Body of pancreas (tissue), 4 donors: Measurements from ENCODE around the gene FBXO3. TPM values are rescaled to one million over a fixed set of nuclear protein-coding genes. Genes with fewer than 3 reads are reported as not detected.

Source experiments
- ATAC-seq: fragments of 150-250 bp; one replicate; pipeline ENCODE4 v1.9.1; 2016
- DNase-seq, 4 donors: peaks; one replicate each; pipeline ENCODE4 v3.0.0-alpha.2; 2019
- H3K27ac ChIP-seq, 4 donors: fragments of 200-600 bp; sonication (generic); 1 replicate in 3 of 4; 2 replicates in 1 of 4; pipeline versions ENCODE4 v1.5.1 to v1.6.1; 2016 to 2019; ENCODE audit warnings: mild to moderate bottlenecking in 1 of 4, mixed read lengths in 1 of 4, moderate library complexity in 1 of 4
- H3K27me3 ChIP-seq, 2 donors: fragments of 200-600 bp; sonication (generic); one replicate each; pipeline ENCODE4 v1.6.0; 2016; ENCODE audit warnings: mild to moderate bottlenecking in 1 of 2
- H3K36me3 ChIP-seq, 2 donors: fragments of 200-600 bp; sonication (generic); replicated peaks in 1 of 2; 2 replicates each; pipeline ENCODE4 v1.5.1; 2016; ENCODE audit warnings: low read depth in 2 of 2; ENCODE audit not compliant: insufficient read depth in 1 of 2
- H3K4me1 ChIP-seq: fragments of 200-600 bp; sonication (generic); one replicate; pipeline ENCODE4 v1.6.0; 2016
- H3K4me3 ChIP-seq, 2 donors: fragments of 200-600 bp; sonication (generic); 1 replicate in 1 of 2; 2 replicates in 1 of 2; pipeline ENCODE4 v1.5.1; 2016 to 2019
- H3K9me3 ChIP-seq, 3 donors: fragments of 200-600 bp; sonication (generic); 1 replicate in 2 of 3; 2 replicates in 1 of 3; pipeline ENCODE4 v1.5.1; 2016
- POLR2A ChIP-seq, 3 donors: fragments of 450-650 bp; IDR thresholded peaks; one replicate each; pipeline ENCODE4 v1.6.1; 2016; ENCODE audit warnings: antibody characterized with exemption in 3 of 3, mild to moderate bottlenecking in 2 of 3
- WGBS, 2 donors: methylation state at CpG; one replicate each; pipeline ENCODE4 v1.1.5; 2017; 5-methylcytosine and 5-hydroxymethylcytosine counted together
- intact Hi-C: fragments of 100-400 bp; cut with DNase I; formaldehyde crosslinking; loops from one replicate; pipeline ENCODE4 v1.15.1; 2023
- total RNA-seq, 2 donors: library from RNA; depleted of rRNA; stranded (reverse); fragments of >200 nt; gene quantifications; one replicate each; pipeline ENCODE4 v1.1.0, GENCODE V29; 2016
- TF ChIP-seq, protein P1 (sequence below), 7 experiments: fragments of 450-650 bp in 4 of 7; fragments of 200-600 bp in 3 of 7; sonication (generic) in 3 of 7; IDR thresholded peaks; one replicate each; pipeline ENCODE4 v1.5.1; 2016 to 2019; ENCODE audit warnings: antibody characterized with exemption in 7 of 7

The FBXO3 gene
- total RNA-seq, 2 donors from 2014 or later: 24.7 to 40.5 TPM

DNA sequence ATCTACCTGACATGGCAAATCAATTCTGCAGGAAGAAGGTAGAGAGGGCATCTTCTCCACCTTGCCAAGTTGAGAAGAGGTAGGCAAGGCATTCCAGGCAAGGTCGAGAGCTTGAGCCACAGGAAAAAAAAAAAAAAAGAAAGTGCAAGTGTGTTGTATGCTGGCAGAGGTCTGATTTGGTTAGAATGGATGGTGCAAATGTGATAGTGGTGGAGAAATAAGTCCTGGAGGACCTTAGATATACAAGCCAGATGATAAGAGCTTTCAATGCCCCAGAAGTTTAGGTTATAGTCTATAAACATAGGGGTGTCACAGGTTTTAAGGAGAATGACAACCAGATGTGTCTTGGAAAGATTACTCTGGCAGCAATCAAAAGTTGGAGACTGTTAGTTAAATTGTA, 1.4 kb downstream of the FBXO3 start:
- no peaks in the 10 kb centered on the region for H3K27me3 ChIP-seq
- H3K9me3 ChIP-seq: no peaks in the 10 kb centered on the region
- no peak for TF ChIP-seq POLR2A (IDR thresholded peaks at IDR 0.05)
- TF ChIP-seq, protein P1, sequence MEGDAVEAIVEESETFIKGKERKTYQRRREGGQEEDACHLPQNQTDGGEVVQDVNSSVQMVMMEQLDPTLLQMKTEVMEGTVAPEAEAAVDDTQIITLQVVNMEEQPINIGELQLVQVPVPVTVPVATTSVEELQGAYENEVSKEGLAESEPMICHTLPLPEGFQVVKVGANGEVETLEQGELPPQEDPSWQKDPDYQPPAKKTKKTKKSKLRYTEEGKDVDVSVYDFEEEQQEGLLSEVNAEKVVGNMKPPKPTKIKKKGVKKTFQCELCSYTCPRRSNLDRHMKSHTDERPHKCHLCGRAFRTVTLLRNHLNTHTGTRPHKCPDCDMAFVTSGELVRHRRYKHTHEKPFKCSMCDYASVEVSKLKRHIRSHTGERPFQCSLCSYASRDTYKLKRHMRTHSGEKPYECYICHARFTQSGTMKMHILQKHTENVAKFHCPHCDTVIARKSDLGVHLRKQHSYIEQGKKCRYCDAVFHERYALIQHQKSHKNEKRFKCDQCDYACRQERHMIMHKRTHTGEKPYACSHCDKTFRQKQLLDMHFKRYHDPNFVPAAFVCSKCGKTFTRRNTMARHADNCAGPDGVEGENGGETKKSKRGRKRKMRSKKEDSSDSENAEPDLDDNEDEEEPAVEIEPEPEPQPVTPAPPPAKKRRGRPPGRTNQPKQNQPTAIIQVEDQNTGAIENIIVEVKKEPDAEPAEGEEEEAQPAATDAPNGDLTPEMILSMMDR (IDR thresholded peaks at IDR 0.05): no peak
- H3K4me1 ChIP-seq: peaks cover 38% of the 10 kb centered on the region
- H3K27ac ChIP-seq: no peak overlapping the region
- WGBS, 2 donors: 14% methylated on average over 1 of the region's 1 CpG
- no peak overlapping the region for H3K4me3 ChIP-seq
- H3K36me3 ChIP-seq: no peaks in the 10 kb centered on the region
- ATAC-seq: no peak
- no peak for DNase-seq
- intact Hi-C loops: no loop called here

- Histone ChIP-seq H3K27ac (no peak overlapping the region), H3K4me1 (peaks cover 38% of the 10 kb centered on the region), H3K4me3 (no peak overlapping the region), H3K9me3 (no peaks in the 10 kb centered on the region), H3K27me3 (no peaks in the 10 kb centered on the region), H3K36me3 (no peaks in the 10 kb centered on the region)
- intact Hi-C loops: no loop called here
- DNase-seq (peak; percentile 18 to 27 (median 22)), ATAC-seq (no peak)
- WGBS, 2 donors: 57 to 68% methylated on average over 4 of the region's 4 CpGs
- TF ChIP-seq, protein P1 (IDR thresholded peaks at IDR 0.05): no peak
- TF ChIP-seq POLR2A (IDR thresholded peaks at IDR 0.05): peak in 1 of 3 donors; percentile 32
Observed at GRCh38 chr11:33772300-33772699, 2.0 kb downstream of the FBXO3 start.

DNA sequence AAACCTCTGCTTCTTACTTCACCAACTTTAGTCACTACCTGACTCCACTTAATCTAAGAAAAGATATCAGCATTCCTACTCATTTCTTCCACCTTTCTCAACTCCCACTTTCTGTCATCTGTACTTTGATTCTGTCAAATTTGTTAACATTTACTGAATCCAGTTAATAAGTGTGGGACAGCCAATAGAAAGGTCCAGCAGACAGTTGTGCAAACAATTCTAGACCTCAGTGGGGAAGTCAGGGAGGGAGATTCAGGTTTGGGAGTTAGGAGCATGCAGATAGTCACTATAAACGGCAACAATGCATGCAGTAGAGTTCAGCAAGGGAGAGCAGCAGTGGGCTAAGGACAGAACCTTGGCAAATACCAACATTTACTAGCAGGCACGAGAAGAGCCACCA, 4.1 kb downstream of the FBXO3 start:
- no peaks in the 10 kb centered on the region for H3K27me3 ChIP-seq
- H3K27ac ChIP-seq: no peak overlapping the region
- peaks cover 0 to 2% of the 10 kb centered on the region in 2 donors for H3K36me3 ChIP-seq
- 20 to 23% methylated on average over 2 of the region's 2 CpGs for whole genome bisulfite sequencing, 2 donors
- intact Hi-C loops: no loop called here
- TF ChIP-seq, protein P1 (IDR thresholded peaks at IDR 0.05): no peak
- no peak for TF ChIP-seq POLR2A (IDR thresholded peaks at IDR 0.05)
- no peak for ATAC-seq
- no peak for DNase-seq
- no peak overlapping the region for H3K4me3 ChIP-seq
- peaks cover 30% of the 10 kb centered on the region for H3K4me1 ChIP-seq
- no peaks in the 10 kb centered on the region for H3K9me3 ChIP-seq

- 91 to 95% methylated on average over 4 of the region's 4 CpGs for WGBS, 2 donors
- TF ChIP-seq, protein P1 (IDR thresholded peaks at IDR 0.05): no peak
- TF ChIP-seq POLR2A (IDR thresholded peaks at IDR 0.05): no peak
- H3K4me3 ChIP-seq: no peak overlapping the region
- DNase-seq (no peak), ATAC-seq (no peak)
- H3K27me3 ChIP-seq: no peaks in the 10 kb centered on the region
- H3K4me1 ChIP-seq: peaks cover 25% of the 10 kb centered on the region
- intact Hi-C loops: no loop called here
- H3K9me3 ChIP-seq: no peaks in the 10 kb centered on the region
- no peak overlapping the region for H3K27ac ChIP-seq
- peaks cover 0 to 4% of the 10 kb centered on the region in 2 donors for H3K36me3 ChIP-seq
Observed at GRCh38 chr11:33769542-33769941, 4.8 kb downstream of the FBXO3 start.

DNA sequence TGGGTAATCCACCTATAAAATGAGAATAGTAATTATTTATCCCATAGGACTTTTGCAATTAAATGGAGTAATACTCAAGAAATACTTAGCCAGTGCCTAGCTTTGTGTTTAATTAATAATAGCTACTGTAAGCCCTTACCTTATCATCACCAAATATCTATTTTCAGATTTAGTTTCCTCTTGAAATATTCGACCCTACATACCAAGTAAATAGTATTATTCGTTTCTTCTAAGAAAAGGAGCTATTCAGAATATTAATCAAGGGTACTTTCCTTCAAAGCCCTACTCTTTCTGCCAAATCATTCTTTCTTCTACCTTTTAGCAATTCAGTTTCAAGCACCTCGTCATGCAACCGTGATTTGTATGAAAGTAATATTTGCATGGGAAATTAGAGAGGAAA, 6.7 kb downstream of the FBXO3 start:
- Histone ChIP-seq H3K27me3 (no peaks in the 10 kb centered on the region), H3K36me3 (peaks cover 0 to 13% of the 10 kb centered on the region in 2 donors), H3K9me3 (no peaks in the 10 kb centered on the region), H3K4me3 (no peak overlapping the region), H3K4me1 (peaks cover 16% of the 10 kb centered on the region), H3K27ac (no peak overlapping the region)
- no peak for ATAC-seq
- 81 to 84% methylated on average over 4 of the region's 4 CpGs for WGBS, 2 donors
- intact Hi-C loops: no loop called here
- no peak for DNase-seq
- TF ChIP-seq POLR2A (IDR thresholded peaks at IDR 0.05): no peak
- TF ChIP-seq, protein P1 (IDR thresholded peaks at IDR 0.05): no peak
